PC-3 (cell line): ENCODE measurements around the gene FBXW4.
"Not testable (repeated sequence)": the region's sequence is repeated elsewhere in the genome, so short reads cannot be mapped to it uniquely, and the experiment has no call there.

Experiments used
- EZH2 ChIP-seq: fragments of 300-600 bp; sonication (generic); IDR thresholded peaks from one replicate; pipeline ENCODE4 v1.6.1; 2017; ENCODE audit warnings: antibody characterized with exemption, mild to moderate bottlenecking, low read length; ENCODE audit not compliant: unreplicated experiment
- EZH2phosphoT487 ChIP-seq: fragments of 300-600 bp; sonication (generic); IDR thresholded peaks from 2 replicates; pipeline ENCODE4 v1.6.1; 2018; ENCODE audit warnings: mild to moderate bottlenecking, antibody characterized with exemption, low read length, borderline replicate concordance
- TF ChIP-seq, protein P1 (sequence below): fragments of 300-600 bp; sonication (generic); conservative IDR thresholded peaks from 2 replicates; pipeline ENCODE4 v1.5.1; 2017; ENCODE audit warnings: antibody characterized with exemption, low read depth, mild to moderate bottlenecking, low read length

DNA sequence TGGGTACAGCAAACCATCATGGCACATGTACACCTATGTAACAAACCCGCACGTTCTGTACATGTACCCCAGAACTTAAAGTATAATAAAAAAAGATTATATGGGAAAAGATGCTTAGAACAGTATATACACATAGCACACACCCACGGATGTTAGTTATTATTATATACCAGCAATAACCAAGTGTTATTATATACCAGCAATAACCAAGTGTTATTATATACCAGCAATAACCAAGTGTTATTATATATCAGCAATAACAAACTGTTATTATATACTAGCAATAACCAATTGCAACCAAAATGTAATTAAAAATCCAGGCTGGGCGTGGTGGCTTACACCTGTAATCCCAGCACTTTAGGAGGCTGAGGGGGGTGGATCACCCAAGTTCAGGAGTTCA is 61.5 kb downstream of the FBXW4 start:
- TF ChIP-seq, protein P1, sequence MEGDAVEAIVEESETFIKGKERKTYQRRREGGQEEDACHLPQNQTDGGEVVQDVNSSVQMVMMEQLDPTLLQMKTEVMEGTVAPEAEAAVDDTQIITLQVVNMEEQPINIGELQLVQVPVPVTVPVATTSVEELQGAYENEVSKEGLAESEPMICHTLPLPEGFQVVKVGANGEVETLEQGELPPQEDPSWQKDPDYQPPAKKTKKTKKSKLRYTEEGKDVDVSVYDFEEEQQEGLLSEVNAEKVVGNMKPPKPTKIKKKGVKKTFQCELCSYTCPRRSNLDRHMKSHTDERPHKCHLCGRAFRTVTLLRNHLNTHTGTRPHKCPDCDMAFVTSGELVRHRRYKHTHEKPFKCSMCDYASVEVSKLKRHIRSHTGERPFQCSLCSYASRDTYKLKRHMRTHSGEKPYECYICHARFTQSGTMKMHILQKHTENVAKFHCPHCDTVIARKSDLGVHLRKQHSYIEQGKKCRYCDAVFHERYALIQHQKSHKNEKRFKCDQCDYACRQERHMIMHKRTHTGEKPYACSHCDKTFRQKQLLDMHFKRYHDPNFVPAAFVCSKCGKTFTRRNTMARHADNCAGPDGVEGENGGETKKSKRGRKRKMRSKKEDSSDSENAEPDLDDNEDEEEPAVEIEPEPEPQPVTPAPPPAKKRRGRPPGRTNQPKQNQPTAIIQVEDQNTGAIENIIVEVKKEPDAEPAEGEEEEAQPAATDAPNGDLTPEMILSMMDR = not testable (repeated sequence)
- TF ChIP-seq EZH2, EZH2phosphoT487: not testable (repeated sequence)
